Natural killer cell (primary cell): Measurements from ENCODE around the gene CUEDC1. TPM values are rescaled to one million over a fixed set of nuclear protein-coding genes. Genes with fewer than 3 reads are reported as not detected.

ENCODE experiments used
- ATAC-seq, 3 donors: fragments of 150-1000 bp in 2 of 3; fragments of 200-7000 bp in 1 of 3; cut with Tn5 transposase; 1 replicate in 1 of 3; 2 replicates in 2 of 3; pipeline ENCODE4 v1.10.0; 2021; ENCODE audit warnings: mild to moderate bottlenecking in 2 of 3, moderate library complexity in 2 of 3
- DNase-seq, 2 donors: peaks; one replicate each; pipeline versions ENCODE4 v3.0.0 to v3.0.0-alpha.2; 2013 to 2021; ENCODE audit warnings: mixed read lengths in 1 of 2
- H3K27ac ChIP-seq: one replicate; pipeline ENCODE4 v1.5.1; 2013; ENCODE audit warnings: mild to moderate bottlenecking, low read length
- H3K27me3 ChIP-seq: one replicate; pipeline ENCODE4 v1.6.1; 2013; ENCODE audit warnings: low read length; ENCODE audit not compliant: control insufficient read depth, insufficient read depth
- H3K36me3 ChIP-seq: one replicate; pipeline ENCODE4 v1.6.1; 2013; ENCODE audit warnings: low read length; ENCODE audit not compliant: control insufficient read depth, insufficient read depth
- H3K4me1 ChIP-seq: one replicate; pipeline ENCODE4 v1.6.1; 2013; ENCODE audit warnings: low read length; ENCODE audit not compliant: control insufficient read depth, insufficient read depth
- H3K4me3 ChIP-seq: one replicate; pipeline ENCODE4 v1.5.1; 2013; ENCODE audit warnings: low read length
- H3K9me3 ChIP-seq: one replicate; pipeline ENCODE4 v1.6.1; 2013; ENCODE audit warnings: low read length; ENCODE audit not compliant: control insufficient read depth, insufficient read depth
- H3K27ac Mint-ChIP-seq, 2 donors: one replicate each; pipeline ENCODE4 v1.8.0; 2022; ENCODE audit warnings: mild to moderate bottlenecking in 2 of 2, mixed read lengths in 2 of 2, moderate library complexity in 1 of 2
- H3K27me3 Mint-ChIP-seq, 2 donors: one replicate each; pipeline ENCODE4 v1.8.0; 2022; ENCODE audit warnings: low read depth in 2 of 2, mixed read lengths in 2 of 2
- H3K36me3 Mint-ChIP-seq: one replicate; pipeline ENCODE4 v1.8.0; 2022; ENCODE audit warnings: mixed read lengths
- H3K4me1 Mint-ChIP-seq, 2 donors: one replicate each; pipeline ENCODE4 v1.8.0; 2022; ENCODE audit warnings: mixed read lengths in 2 of 2
- H3K4me3 Mint-ChIP-seq: one replicate; pipeline ENCODE4 v1.8.0; 2022; ENCODE audit warnings: mild to moderate bottlenecking, moderate library complexity, mixed read lengths
- H3K9me3 Mint-ChIP-seq, 2 donors: one replicate each; pipeline ENCODE4 v1.8.0; 2022; ENCODE audit warnings: mixed read lengths in 2 of 2
- WGBS: methylation state at CpG from one replicate; pipeline ENCODE4 v1.1.7; 2013; ENCODE audit warnings: missing lambda C conversion rate; ENCODE audit not compliant: insufficient coverage; 5-methylcytosine and 5-hydroxymethylcytosine counted together
- intact Hi-C: fragments of 100-400 bp; cut with micrococcal nuclease; formaldehyde crosslinking; loops from one replicate; pipeline ENCODE4 v1.14.2; 2022
- total RNA-seq, 4 donors: library from RNA; stranded (reverse); fragments of 120-200 nt in 1 of 4; gene quantifications; one replicate each; pipeline versions ENCODE4 v1.2.3 to v1.2.4, GENCODE V29; 2013 to 2022
- TF ChIP-seq, protein P1 (sequence below): fragments of 200-600 bp; IDR thresholded peaks from one replicate; pipeline ENCODE4 v1.8.0; 2022; ENCODE audit warnings: antibody characterized with exemption

The CUEDC1 gene
- total RNA-seq, 3 donors from 2014 or later (not counting 1 experiment from before 2014, with no cell fraction given) = 1.5 to 3.7 (median 2.6) TPM

DNA sequence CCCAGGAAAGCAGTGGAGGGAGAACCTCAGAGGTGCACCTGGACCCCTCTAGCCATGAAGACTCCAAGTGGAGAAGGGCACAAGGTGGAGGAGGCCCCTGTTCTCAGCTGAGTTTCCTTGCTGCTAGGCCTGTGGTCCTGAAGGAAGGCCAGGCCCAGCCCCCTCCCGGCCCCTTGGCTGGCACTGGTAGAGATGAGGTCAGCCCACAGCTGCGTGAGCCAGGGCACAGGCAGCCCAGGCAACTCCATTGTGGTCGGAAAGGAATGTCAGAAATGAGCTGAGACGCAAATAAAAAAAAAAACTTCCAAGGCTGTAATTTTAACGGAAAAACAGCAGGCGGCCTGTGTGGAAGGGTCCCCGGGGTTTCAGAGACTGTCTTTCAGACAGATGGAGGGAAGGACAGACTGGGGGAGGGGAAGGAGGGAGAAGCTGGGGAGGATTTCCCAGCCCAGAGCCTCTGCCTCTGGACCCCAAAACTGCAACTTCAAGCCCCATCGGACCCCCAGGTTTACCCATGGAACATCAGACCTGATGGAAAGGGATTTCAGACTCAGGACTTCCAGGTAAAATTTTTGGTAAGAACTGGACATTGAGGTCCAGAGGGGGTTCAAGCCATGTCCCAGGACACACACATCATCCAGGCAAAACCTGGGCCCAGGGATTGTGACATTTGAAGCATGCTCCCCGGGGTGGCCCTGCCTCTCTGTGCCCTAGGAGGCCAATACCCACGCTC lies 79.8 kb downstream of the CUEDC1 start:
- H3K27ac Mint-ChIP-seq = no peak overlapping the region

DNA sequence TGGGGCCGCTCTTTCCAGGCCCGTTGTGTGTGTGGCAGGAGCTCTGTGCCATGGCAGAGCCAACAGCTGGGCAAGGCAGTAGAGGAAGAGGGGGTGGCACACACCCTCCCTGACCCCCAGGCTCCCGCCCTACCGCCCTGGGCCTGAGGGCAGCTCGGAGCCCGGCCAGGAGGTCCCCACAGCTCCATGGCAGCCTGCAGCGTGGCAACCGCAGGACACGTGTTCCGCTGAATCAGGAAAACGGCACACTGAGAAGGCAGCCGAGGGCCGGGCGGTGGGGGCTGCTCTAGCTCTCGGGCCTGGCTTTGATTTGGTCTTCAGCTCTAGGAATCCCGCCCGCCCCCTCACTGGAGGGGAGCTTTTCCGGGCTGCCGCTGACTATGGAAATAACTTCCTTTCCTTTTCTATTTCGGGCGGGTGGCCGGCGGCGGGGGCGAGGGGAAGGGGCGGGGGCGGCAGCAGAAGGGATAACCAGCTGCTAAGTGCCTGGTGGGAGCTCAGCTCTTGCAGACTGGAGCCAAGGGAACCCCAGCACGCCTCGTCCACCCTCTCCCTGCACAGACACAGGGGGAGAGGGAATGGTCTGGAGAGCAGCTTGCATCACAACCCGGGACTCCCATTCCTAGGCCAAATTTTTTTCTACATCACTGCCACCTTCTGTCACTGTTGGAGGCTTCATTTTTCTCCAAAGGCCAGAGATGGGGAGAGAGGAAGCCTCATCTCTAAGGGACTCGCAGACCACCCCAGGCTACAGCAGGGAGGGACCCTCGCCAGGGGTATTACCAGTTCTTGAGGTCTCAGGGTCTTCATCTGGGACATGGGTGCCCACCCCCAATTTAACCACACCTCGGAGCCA lies 80.5 kb downstream of the CUEDC1 start:
- Mint-ChIP-seq H3K27me3 (peaks cover 22 to 36% of the 10 kb centered on the region in 2 donors), H3K36me3 (no peaks in the 10 kb centered on the region), H3K9me3 (no peaks in the 10 kb centered on the region), H3K4me1 (peaks cover 0 to 5% of the 10 kb centered on the region in 2 donors), H3K27ac (no peak overlapping the region), H3K4me3 (peak overlapping the region; percentile 29)
- intact Hi-C loops = no loop called here
- Histone ChIP-seq H3K27me3 (peaks cover 17% of the 10 kb centered on the region), H3K36me3 (no peaks in the 10 kb centered on the region), H3K4me3 (no peak overlapping the region), H3K27ac (no peak overlapping the region), H3K9me3 (no peaks in the 10 kb centered on the region), H3K4me1 (peaks cover 34% of the 10 kb centered on the region)
- DNase-seq (peak in 1 of 2 donors; percentile 40), ATAC-seq (peak in 2 of 3 donors; percentile 59 to 61)
- WGBS = 10% methylated on average over 30 of the region's 33 CpGs
- TF ChIP-seq, protein P1, sequence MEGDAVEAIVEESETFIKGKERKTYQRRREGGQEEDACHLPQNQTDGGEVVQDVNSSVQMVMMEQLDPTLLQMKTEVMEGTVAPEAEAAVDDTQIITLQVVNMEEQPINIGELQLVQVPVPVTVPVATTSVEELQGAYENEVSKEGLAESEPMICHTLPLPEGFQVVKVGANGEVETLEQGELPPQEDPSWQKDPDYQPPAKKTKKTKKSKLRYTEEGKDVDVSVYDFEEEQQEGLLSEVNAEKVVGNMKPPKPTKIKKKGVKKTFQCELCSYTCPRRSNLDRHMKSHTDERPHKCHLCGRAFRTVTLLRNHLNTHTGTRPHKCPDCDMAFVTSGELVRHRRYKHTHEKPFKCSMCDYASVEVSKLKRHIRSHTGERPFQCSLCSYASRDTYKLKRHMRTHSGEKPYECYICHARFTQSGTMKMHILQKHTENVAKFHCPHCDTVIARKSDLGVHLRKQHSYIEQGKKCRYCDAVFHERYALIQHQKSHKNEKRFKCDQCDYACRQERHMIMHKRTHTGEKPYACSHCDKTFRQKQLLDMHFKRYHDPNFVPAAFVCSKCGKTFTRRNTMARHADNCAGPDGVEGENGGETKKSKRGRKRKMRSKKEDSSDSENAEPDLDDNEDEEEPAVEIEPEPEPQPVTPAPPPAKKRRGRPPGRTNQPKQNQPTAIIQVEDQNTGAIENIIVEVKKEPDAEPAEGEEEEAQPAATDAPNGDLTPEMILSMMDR = no peak

More for the DNA sequence above, 79.8 kb downstream of the CUEDC1 start:
- Histone ChIP-seq H3K4me3 (no peak overlapping the region), H3K4me1 (peaks cover 34% of the 10 kb centered on the region), H3K27ac (no peak overlapping the region), H3K27me3 (peaks cover 17% of the 10 kb centered on the region), H3K9me3 (no peaks in the 10 kb centered on the region), H3K36me3 (no peaks in the 10 kb centered on the region)
- H3K36me3 Mint-ChIP-seq = no peaks in the 10 kb centered on the region
- peaks cover 0 to 5% of the 10 kb centered on the region in 2 donors for H3K4me1 Mint-ChIP-seq
- 52% methylated on average over 10 of the region's 10 CpGs for WGBS
- TF ChIP-seq, protein P1 = no peak
- DNase-seq (no peak), ATAC-seq (no peak)
- intact Hi-C loops = no loop called here
- H3K9me3 Mint-ChIP-seq = no peaks in the 10 kb centered on the region
- peaks cover 15 to 30% of the 10 kb centered on the region in 2 donors for H3K27me3 Mint-ChIP-seq
- no peak overlapping the region for H3K4me3 Mint-ChIP-seq

DNA sequence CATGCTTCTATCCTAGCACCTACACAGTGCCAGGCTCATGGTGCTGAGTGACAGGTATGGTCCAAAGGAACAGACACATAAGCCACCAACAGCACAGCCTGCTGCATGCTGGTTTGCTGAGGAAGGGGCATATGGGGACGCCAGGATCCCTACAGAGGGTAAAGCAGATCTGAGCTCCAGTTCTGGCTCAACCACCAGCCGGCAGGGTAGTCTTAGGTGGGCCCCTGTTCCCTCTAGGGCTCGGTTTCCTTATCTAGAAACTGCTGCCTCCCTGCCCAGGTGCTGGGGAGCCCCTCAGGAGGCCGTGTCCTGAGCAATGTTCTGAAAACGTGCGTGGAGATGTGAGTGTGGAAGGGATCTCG lies 81.2 kb downstream of the CUEDC1 start:
- 42% methylated on average over 7 of the region's 7 CpGs for WGBS
- peak in 1 of 3 donors; percentile 4 for ATAC-seq
- H3K9me3 ChIP-seq = no peaks in the 10 kb centered on the region

More for the DNA sequence above, 81.2 kb downstream of the CUEDC1 start:
- Histone ChIP-seq H3K27me3 (peaks cover 17% of the 10 kb centered on the region), H3K4me1 (peaks cover 36% of the 10 kb centered on the region), H3K4me3 (no peak overlapping the region), H3K27ac (no peak overlapping the region), H3K36me3 (no peaks in the 10 kb centered on the region)
- Mint-ChIP-seq H3K9me3 (no peaks in the 10 kb centered on the region), H3K27me3 (peaks cover 22 to 36% of the 10 kb centered on the region in 2 donors), H3K36me3 (no peaks in the 10 kb centered on the region), H3K4me1 (peaks cover 0 to 5% of the 10 kb centered on the region in 2 donors), H3K4me3 (peak overlapping the region; percentile 29), H3K27ac (no peak overlapping the region)
- no peak for DNase-seq
- intact Hi-C loops = no loop called here
- TF ChIP-seq, protein P1 = no peak
